ENCODE data around the gene NPHP4. TPM values are rescaled to one million over a fixed set of nuclear protein-coding genes. Genes with fewer than 3 reads are reported as not detected.

NPHP4 gene
- total and polyA plus RNA-seq, 2 donors (not counting 3 experiments of a cell fraction or from before 2014, with no cell fraction given), result 4.4 to 11.7 TPM

DNA sequence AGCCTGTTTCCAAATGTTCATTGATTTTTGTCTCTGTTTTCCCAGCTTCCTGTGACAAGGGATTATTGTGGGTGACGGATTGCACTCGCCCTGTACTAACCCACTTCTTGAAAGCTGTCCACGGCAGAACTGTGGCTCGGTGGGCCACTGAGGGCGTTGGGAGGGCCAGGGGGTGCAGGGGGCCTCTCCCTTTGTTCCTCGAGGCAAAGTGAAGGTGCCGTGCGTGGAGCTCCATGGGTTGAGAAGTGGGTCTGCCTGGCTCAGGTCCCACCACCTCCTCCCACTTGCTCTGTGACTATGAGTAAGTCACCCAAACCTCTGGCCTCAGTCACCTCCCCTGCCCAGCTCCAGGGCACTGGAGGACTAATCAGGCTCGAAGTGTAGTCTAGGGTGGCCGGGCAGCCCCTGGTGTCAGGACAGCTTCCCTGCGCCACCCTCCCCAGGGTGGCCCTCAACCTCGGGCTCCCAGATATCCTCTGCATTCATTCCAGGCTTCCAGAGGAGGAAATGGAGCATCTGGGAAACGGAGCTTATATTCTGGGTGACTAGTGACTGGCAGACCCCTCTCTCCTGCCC, 148.6 kb downstream of the NPHP4 start:
- Histone ChIP-seq H4K20me1 (replicated peaks; ENCODE audit: control insufficient read depth, extremely low read depth, insufficient read depth, low read length) (no peaks in the 10 kb centered on the region), H2AFZ (ENCODE audit: low read depth, low read length) (no peak overlapping the region), H3K4me2 (ENCODE audit: insufficient read depth, low read length) (no peak overlapping the region), H3K9ac (replicated peaks; ENCODE audit: extremely low read depth, insufficient read depth, low read length) (no peak overlapping the region), H3K27me3 (ENCODE audit: control insufficient read depth in 2 of 2, insufficient read depth in 2 of 2, low read length in 2 of 2) (no peaks in the 10 kb centered on the region), H3K9me1 (replicated peaks; ENCODE audit: control insufficient read depth, extremely low read depth, insufficient read depth, low read length) (no peaks in the 10 kb centered on the region), H3K79me2 (ENCODE audit: control insufficient read depth, insufficient read depth, low read length) (no peaks in the 10 kb centered on the region), H3K27ac (ENCODE audit: insufficient read depth, low read depth, low read length) (no peak overlapping the region), H3K36me3 (ENCODE audit: control insufficient read depth in 2 of 2, extremely low read depth in 1 of 2, insufficient read depth in 2 of 2, low read length in 2 of 2) (no peaks in the 10 kb centered on the region), H3K4me1 (ENCODE audit: control insufficient read depth, extremely low read depth, insufficient read depth, low read length) (no peaks in the 10 kb centered on the region), H3K9me3 (replicated peaks; ENCODE audit: control insufficient read depth, insufficient read depth, low read length) (no peaks in the 10 kb centered on the region), H3K4me3 (replicated peaks in 1 of 3; ENCODE audit: insufficient read depth in 1 of 3, low read depth in 1 of 3, low read length in 3 of 3) (no peak overlapping the region)
- intact Hi-C loops (cut with micrococcal nuclease) (no loop called here), dilution Hi-C loops (cut with MboI; ENCODE audit: extremely low pct_ligation_motif_present, low sequenced_read_pairs) (no loop called here)
- BruUV-seq (replicated peaks), result no TSS peak
- DNase-seq (ENCODE audit: low read depth, low spot score), result no peak
- POLR2A ChIA-PET, result no interaction called here
- FAIRE-seq, result no peak
- CTCF ChIA-PET, result no interaction called here
- TF ChIP-seq, protein P1, sequence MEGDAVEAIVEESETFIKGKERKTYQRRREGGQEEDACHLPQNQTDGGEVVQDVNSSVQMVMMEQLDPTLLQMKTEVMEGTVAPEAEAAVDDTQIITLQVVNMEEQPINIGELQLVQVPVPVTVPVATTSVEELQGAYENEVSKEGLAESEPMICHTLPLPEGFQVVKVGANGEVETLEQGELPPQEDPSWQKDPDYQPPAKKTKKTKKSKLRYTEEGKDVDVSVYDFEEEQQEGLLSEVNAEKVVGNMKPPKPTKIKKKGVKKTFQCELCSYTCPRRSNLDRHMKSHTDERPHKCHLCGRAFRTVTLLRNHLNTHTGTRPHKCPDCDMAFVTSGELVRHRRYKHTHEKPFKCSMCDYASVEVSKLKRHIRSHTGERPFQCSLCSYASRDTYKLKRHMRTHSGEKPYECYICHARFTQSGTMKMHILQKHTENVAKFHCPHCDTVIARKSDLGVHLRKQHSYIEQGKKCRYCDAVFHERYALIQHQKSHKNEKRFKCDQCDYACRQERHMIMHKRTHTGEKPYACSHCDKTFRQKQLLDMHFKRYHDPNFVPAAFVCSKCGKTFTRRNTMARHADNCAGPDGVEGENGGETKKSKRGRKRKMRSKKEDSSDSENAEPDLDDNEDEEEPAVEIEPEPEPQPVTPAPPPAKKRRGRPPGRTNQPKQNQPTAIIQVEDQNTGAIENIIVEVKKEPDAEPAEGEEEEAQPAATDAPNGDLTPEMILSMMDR (IDR thresholded peaks at IDR 0.05; ENCODE audit: extremely low read depth in 1 of 2, insufficient read depth in 1 of 2, low read depth in 1 of 2, low read length in 2 of 2), result no peak
- TF ChIP-seq, protein P2, sequence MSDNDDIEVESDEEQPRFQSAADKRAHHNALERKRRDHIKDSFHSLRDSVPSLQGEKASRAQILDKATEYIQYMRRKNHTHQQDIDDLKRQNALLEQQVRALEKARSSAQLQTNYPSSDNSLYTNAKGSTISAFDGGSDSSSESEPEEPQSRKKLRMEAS (IDR thresholded peaks at IDR 0.05; ENCODE audit: insufficient read depth, insufficient read length), result no peak
- TF ChIP-seq POLR2AphosphoS5 (IDR thresholded peaks at IDR 0.05; ENCODE audit: insufficient read depth, low read depth, low read length), result no peak
- TF ChIP-seq FOS (IDR thresholded peaks at IDR 0.05; ENCODE audit: borderline replicate concordance, insufficient read depth, low read length), result no peak
- no peak for TF ChIP-seq MYC (IDR thresholded peaks at IDR 0.05; ENCODE audit: low read depth, low read length)
- TF ChIP-seq POLR2A (IDR thresholded peaks at IDR 0.05; ENCODE audit: low read depth, low read length), result no peak
- no peak for TF ChIP-seq GATA2 (IDR thresholded peaks at IDR 0.05; ENCODE audit: insufficient read depth, insufficient read length, low read depth, low read length)
- no peak for TF ChIP-seq EZH2 (IDR thresholded peaks at IDR 0.05; ENCODE audit: borderline replicate concordance, low read depth, low read length, severe bottlenecking)
- TF ChIP-seq JUN (IDR thresholded peaks at IDR 0.05; ENCODE audit: borderline replicate concordance, insufficient read depth, insufficient read length, low read depth), result no peak

All from endothelial cell of umbilical vein (primary cell).